Stimulated activated CD8-positive, alpha-beta memory T cell treated with anti-CD3 and anti-CD28 coated beads, Interleukin-15, amount 100 ng/mL, for 48 hours (primary cell): ENCODE measurements around the gene RAMP1.

Experiments
- DNase-seq, 2 donors: peaks; one replicate each; pipeline ENCODE4 v3.0.0-alpha.2; 2020; ENCODE audit warnings: low read depth in 2 of 2

RAMP1 gene

DNA sequence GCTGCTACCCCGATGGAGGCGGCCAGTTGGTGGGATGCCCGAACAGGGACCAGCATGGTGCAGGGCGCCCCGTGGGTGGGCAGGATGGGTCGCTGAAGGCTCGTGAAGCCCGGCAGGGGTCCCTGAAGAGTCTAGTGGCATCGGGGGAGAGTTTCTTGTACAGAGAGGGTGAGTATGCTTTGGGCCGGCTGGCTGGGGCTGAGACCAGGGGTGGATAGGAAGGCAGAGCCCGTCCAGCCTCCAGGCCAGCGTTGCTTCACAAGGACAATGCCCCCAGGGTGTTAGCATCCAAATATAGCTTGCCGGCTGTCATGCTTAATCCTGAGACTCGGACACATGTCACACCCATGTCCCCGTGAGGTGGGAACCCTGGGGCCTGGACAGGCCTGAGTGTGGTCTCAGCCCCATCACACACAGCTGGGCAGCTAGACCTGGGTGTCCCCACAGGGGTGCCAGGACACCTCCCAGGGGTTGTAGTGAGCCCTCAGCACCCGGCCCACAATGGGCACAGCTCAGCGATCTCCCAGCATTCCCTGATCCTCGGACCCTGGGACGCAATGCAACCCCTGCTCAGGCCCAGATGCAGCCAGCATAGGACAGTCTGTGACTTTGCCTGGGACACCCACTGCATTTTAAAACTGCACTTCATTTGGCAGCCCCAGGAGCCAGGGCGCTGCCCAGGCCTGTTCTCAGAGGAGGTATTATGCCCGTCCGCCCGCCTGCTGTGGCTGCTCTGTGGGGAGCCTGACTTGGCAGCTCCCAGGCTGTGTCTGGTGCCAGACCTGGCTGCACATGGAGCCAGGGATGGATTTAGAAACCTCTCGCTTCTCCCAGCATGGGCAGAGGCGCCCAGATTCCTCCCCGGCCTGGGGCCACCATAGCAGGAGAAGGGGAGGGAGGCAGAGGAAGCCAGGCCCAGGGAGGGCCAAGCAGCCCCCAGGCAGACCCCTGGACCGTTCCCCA is 36.4 kb downstream of the RAMP1 start:
- DNase-seq = no peak

DNA sequence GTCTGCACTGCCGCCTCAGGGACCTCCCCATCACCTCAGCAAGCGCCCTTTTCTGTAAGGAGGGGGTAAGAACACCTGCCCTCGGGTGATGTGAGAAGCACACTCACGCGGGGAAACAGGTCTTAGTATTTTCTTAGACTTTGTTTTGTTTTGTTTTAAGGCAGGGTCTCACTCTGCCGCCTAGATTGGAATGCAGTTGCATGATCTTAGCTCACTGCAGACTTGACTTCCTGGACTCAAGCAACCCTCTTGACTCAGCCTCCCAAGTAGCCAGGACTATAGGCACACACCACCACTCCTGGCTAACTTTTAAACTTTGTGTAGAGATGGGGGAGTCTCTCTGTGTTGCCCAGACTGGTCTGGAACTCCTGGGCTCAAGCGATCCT is 37.1 kb downstream of the RAMP1 start:
- no peak for DNase-seq

DNA sequence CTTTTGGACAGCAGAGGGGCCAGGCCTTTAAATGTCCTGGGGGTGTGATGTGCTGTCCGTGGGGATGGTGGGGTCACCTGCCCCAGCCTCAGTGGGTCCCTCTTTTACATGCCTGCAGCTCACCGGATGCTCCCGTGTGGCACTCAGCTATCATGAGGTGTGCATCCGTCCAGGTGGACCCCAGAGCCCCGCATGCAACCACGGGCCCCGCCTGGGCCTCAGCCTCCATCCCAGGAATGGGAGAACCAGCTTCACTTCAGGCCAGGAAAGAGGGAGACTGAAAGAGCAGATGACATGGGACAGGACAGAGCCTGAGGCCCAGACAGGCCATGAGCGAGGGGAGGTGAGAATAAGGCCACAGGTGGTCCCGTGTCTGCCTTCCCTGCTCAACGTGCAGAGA is 37.5 kb downstream of the RAMP1 start:
- no peak for DNase-seq

DNA sequence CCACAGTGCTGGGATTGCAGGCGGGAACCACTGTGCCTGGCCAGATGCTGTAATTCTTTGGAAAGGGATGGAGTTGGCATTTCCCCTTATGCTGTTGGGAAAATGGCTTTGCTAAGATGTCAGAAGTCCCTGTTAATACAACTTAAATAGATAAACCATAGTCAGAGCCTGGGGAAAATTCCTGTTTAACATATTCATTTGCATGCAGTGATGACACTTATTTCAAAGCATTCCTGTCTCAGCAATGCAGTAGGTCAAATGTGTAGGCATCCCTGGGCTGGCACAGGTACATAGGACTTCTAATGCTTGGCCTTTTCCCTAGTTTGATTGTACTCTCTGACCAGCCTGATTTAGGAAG is 38.6 kb downstream of the RAMP1 start:
- no peak for DNase-seq

DNA sequence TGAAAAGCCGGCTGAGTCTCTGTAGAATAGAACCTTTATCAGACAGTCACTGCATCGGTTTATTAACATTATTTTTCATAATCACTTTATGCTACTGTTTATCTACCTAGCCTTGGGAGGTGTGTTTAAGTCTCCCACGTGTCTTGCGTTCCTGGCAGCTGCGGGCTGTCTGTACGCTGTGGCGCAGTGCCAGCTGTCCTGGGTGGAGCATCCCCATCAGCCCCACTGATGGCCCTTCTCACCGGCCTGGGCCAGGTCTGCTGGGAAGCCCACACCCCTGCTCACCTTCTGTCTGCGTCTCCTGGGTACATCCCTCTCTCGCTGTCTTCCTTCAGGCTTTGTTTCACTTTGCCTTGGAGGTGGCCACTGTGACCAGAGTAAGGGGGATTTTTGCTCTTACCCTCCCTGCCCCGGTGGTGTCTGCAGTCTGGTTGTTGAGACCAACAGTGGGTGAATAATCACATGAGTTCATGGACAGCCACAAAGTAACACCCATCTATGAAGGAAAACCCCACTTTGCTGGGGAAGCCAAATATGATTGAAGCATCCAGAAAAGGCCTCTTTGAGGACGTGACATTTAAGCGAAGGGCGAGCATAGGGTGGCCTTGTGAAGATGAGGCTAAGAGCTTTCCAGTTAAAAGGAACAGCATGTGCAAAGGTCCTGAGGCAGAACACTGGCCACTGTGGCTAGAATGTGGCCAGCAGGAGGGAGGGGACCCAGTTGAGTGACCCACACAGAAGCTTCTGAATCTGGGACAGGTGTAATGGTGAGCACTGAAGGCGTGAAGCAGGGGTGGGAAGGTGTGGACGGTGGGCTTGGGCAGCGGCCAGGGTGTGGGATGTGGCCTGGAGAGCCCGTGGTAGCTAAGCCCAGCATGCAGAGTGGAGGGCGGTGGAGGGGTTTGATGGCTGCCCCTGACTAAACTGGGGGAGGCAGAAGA is 41.7 kb downstream of the RAMP1 start:
- peak in 1 of 2 donors; percentile 15 for DNase-seq

DNA sequence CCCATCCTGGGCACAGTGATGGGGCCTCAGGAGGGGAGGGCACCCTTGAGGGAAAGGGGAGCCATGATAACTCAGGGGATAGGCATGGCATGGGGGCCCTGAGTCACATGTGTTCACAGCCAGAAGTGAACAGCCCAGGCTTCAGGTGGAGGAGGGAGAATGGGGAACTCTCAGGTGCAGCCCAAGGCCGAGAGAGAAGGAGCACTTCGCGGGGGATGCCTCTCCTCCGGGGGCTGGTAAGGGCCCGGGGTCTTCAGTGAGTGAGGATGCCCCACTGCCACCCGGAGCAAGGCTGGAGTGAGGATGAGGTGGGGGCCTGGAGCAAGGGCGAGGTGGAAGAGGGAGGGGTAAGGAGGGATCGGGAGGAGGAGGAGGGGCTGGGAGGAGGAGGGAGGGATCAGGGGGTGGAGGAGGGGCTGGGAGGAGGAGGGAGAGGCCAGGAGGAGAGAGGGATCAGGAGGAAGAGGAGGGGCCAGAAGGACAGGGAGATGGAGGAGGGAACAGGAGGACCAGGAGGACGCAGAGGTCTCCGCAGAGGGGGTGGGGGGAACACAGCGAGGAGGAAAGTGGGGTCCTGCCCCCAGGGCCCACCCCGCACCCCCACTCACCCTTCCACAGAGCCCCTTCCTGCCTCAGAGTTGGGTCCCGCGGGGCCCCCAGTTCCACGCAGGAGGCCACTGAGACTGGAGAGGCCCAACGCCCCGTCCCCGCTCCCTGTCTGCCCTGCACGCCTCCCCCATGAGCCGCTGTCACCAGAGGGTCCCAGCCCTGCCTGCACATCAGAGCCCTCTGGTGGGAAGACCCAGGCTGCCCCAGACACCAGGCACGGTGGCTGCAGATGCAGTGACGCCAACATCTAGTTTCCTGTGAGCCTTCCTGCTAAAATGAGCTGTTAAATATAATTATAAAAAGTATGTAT is 42.8 kb downstream of the RAMP1 start:
- no peak for DNase-seq

DNA sequence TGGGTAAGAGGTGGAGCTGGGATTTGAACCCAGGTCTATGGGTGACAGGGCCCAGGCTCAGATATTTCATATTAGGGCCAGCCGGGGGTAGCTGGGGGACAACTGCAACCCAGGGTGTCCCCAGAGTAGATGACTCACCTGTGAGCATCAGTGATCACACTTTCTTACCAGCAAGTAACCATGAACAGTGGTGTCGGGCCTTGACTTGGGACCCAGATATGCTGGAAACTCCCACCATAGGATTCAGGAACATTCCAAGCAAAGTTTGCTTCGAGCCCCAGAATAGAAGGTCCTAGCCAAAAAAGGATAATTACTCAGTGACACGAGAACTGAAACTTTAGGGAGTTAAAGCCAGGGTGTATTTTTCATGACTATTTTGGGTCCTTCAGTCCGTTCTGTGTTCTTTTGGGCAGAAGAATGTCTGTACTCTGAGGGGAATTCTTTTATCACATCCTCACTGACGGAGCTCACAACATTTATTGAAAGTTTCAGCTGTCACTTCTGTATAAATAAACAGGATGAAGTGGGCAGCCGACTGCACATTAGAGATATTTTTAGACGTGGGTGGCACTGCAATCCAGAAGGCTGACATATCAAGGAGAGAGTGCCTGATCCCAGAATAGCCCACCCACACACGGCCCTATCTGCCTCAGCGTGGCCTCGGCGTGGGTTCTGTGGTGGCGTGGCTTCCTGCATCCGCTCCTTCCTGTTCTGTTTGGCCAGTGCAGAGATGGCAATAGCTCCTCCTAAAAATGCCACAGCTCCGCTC is 45.6 kb downstream of the RAMP1 start:
- DNase-seq = peak in 1 of 2 donors; percentile 39

DNA sequence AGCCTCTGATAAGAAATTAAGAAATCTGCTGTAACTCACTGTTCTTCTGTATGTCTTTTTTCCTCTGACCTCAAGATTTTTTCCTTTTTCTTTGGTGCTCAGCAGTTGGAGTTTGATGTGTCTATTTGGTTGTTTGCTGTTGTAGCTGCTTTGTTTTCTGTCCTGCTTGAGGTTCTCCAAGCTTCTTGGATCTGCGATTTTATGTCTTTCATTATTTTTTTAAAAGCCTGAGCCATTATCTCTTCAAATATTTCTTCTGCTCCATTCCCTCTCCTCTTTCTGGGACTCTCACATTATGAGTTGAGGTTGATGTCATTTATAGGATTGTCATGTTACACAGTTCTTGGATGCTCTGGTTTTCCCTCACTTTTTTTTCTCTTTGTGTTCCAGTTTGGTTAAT is 47.7 kb downstream of the RAMP1 start:
- DNase-seq = no peak

DNA sequence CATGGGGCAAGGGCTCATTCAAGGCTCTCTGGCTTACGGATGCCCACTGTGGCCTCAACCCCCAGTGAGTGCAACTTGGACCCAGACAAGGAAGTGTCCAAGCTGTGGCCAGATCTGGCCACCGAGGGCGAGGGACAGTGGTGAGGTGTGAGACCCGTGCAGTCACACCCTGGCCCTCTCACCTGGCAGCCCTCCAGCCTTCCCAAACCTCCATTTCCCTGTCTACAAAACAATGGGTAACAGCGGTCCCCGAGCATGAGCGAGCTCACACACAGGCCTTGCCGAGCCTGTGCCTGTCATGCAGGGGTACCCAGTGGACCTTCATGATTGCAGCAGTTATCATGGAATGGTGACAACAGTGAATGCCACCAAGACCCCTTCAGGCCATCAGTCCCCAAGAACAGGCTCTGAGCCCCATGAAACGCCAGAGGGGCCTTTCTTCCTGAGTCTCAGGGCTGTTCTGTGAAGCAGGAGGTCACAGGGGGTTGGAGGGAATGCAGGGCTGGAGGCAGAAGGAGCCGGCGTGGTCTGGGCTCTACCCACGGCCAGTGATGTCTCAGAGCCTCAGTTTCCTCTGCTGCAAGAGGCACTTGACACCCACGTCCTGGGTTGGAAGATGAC is 49.8 kb downstream of the RAMP1 start:
- no peak for DNase-seq

DNA sequence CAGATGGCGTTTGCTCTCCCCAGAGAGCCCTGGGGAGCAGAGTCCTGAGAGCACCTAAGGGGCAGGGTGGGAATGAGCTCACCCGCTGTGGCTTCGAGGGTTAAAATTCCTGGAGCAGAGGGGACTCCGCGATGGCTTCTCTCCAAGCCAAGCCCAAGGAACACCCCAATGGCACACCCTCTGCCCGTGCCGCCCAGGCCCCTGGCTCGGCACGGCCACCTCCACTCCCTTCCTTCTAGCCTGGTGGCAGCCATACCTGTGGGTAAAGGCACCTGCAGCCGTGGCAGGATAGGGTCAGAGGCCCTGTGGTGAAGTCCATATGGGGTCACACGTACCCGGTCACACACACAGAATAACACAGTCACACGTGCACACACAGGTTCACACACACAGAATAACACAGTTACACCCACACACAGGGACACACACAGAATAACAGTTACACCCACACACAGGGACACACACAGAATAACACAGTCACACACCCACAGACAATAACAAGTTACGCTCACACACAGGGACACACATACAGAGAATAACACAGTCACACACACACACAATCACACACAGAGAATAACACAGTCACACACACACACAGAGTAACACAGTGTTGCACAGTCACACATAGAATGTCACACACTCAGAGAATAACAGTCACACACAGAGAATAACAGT is 50.5 kb downstream of the RAMP1 start:
- DNase-seq = no peak

DNA sequence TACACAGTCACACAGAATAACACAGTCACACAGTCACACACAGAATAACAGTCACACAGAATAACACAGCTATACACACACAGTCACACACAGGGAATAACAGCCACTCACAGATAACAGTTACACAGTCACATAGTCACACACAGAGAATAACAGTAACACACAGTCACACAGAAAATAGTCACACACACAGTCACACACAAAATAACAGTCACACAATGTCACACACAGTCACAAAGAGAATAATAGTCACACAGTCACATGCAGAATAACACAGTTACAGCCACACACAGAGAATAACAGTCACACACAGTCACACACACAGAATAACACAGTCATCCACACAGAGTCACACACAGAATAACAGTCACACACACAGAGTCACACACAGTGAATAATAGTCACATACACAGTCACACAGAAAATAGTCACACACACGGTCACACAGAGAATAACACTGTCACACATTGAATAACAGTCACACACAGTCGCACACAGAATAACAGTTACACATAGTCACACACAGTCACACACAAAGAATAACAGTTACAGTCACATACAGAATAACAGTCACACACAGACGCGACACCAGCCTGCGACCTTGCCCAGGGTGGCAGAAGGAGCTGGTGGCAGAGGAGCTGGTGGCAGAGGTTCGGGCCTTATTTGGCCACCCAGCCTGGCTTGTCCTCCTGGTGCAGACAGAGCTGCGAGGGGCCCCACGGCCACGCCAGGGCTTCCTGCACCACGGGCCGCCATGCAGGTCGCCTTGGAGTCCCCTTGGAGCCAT is 51.3 kb downstream of the RAMP1 start:
- DNase-seq = no peak

DNA sequence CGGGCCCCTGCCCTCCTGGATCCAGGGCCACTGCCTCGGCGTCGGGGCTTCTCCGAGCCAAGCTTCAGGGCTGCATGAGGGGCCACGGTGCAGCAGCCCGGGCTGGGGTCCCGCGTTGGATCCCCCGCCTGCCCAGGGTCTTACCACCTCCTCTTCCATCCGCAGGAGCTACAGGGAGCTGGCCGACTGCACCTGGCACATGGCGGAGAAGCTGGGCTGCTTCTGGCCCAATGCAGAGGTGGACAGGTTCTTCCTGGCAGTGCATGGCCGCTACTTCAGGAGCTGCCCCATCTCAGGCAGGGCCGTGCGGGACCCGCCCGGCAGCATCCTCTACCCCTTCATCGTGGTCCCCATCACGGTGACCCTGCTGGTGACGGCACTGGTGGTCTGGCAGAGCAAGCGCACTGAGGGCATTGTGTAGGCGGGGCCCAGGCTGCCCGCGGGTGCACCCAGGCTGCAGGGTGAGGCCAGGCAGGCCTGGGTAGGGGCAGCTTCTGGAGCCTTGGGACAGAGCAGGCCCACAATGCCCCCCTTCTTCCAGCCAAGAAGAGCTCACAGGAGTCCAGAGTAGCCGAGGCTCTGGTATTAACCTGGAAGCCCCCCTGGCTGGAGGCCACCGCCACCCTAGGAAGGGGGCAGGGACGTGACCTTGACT is 52.1 kb downstream of the RAMP1 start:
- no peak for DNase-seq

DNA sequence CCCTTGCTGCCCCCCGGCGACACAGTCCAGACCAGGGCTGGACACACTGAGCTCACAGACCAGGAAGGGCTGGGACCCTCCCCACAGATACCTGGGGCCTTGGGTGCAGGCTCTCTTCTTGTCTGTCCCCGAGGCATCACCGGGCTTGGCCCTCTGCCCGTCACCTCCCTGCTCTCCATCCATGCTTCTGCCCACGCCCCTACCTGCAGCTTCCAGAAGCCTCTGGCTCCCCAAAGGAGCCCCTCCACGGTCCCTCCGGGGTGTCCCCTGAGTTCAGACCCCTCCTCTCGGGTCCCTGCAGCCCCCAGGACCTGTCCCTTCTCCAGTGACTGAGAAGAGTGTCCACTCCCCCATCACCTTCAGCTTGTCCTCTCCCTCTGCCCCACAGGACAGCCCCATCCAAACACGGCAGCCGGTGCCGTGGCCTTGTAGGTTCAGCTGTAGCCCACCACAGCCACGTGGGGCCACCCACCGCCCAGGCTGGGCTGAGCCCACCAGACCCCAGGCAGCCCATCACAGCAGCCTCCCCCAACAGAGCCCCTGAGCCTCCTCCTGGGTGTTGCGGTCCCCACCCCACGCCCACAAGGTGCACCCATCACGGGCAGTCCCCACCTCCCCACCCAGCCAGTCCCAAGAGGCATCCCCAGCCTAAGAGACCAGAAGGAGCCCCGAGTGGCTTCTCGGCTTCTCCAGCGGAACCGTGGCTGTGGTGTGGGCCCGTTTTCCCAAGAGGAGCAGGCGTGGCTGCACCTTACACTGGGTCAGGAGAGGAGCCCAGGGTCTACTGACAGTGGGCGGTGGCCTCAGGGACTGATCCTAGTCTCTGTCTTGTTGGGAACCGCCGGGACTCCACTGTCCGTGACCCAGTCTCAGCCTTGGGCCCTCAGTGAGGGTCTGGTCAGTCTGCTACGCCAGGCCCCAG is 53.1 kb downstream of the RAMP1 start:
- no peak for DNase-seq

DNA sequence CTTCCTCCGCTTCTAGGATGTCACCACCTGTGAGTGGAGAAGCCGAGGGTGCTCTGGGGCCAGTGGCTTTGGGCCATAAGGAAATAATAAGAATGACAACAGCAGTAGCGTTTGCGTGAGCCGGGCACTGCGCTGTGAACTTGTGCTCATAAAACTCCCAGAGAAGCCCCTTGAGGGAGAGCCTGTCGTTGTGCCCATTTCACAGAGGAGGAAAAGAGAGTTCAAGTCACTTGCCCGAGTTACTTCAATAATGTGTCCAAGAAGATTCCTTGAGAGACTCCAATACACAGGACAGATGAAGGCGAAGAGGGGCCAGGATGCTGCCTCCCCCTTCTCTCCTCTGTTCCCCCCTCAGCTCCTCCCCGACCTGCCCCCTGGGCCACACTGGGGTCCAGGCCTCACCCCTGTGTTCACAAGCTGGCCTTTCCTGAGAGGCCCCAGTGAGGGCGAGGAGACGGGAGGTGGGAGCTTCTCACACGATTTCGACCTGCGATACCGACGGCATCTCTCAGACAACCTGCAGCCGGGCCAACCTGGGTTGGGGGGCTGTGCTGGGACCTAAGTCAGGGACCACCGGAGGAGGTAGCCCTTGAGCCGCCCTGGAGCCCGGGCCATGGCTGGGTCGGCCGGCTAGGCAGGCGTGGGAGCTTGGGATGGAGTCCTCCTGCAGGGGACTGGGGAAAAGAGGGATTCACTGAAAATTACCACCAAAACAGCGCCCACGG is 53.9 kb downstream of the RAMP1 start:
- no peak for DNase-seq

DNA sequence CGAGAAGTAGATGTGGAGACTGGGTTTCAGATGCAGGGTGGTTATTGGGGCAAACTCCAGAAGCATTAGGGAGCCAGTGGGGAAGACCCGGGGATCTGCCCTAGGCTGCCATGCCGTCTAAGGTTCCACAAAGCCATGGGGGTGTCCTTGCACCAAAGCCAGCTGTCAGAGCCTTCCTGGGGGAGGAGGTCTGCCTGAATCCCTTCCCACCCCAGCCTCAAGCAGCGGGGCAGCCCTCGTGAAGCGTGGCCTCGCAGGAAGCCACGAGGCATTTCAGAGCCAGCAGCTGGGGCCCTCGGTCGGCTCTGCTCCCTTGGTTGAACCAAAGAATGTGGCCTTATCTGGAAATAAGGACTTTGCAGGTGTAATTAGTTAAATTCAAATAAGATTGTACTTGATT is 56.2 kb downstream of the RAMP1 start:
- DNase-seq = no peak

DNA sequence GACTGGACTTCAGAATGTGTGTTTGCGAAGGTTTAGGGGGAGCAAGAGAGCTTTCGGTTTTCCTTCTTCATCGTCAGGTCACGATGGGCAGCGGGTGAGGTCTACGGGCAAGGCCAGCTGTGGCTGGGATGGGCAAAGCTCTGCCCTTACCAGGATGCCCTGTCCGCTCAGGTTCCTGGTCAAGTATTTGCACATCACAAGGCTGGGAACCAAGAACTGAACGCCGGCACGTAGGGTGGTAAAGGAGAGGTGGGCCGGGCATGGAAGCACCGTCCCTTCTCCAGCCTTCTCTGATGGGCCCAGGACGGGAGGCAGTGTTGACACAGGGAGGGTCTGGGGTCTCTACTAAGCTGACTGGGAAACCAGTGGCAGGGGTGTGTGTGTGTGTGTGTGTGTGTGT is 56.9 kb downstream of the RAMP1 start:
- no peak for DNase-seq
